ENCODE results near the gene EHMT1. TPM values are rescaled to one million over a fixed set of nuclear protein-coding genes. Genes with fewer than 3 reads are reported as not detected.

EHMT1 gene
- total and polyA plus RNA-seq, 10 of the 15 experiments (the other 5 are each of a cell fraction or from before 2014, with no cell fraction given), result 2.9 to 100 (median 48.1) TPM

- H2AFZ ChIP-seq (ENCODE audit: control insufficient read depth, low read depth, low read length), result no peak overlapping the region
- no peak overlapping the region for H3K9ac ChIP-seq (ENCODE audit: control insufficient read depth, insufficient read depth, low read length)
- H3K4me3 ChIP-seq, result no peak overlapping the region
- intact Hi-C loops (cut with micrococcal nuclease; ENCODE audit: unreplicated experiment), result no loop called here
- CTCF ChIA-PET, result no interaction called here
- BruUV-seq (replicated peaks), result no TSS peak
- RAD21 ChIA-PET (ENCODE audit: unreplicated experiment), result no interaction called here
- FAIRE-seq (no peak), ATAC-seq (no peak), DNase-seq (ENCODE audit: low read depth, low spot score) (no peak)
- H3K27ac ChIP-seq (ENCODE audit: control insufficient read depth, insufficient read depth), result no peak overlapping the region
- POLR2A ChIA-PET, result interaction anchor here (0.5 kb wide), 2 partner anchors 76 to 366 kb away, joined by 5 to 8 read pairs; no protein-coding TSS in a partner anchor
- no peak for TF ChIP-seq ZSCAN29 (IDR thresholded peaks at IDR 0.05)
- TF ChIP-seq RCOR1 (conservative IDR thresholded peaks at IDR 0.05; ENCODE audit: low read depth, low read length), result no peak
- TF ChIP-seq FOS (IDR thresholded peaks at IDR 0.05; ENCODE audit: borderline replicate concordance, extremely low read depth, insufficient read length), result no peak
- no peak for TF ChIP-seq NKRF (conservative IDR thresholded peaks at IDR 0.05)
- TF ChIP-seq ZZZ3 (IDR thresholded peaks at IDR 0.05; ENCODE audit: control insufficient read depth, insufficient read length, low read depth), result no peak
- TF ChIP-seq SMC3 (IDR thresholded peaks at IDR 0.05; ENCODE audit: borderline replicate concordance, low read length), result no peak
- no peak for TF ChIP-seq NFYA (IDR thresholded peaks at IDR 0.05; ENCODE audit: borderline replicate concordance, low read depth, low read length)
- no peak for TF ChIP-seq GATAD2B (conservative IDR thresholded peaks at IDR 0.05; ENCODE audit: low read depth)
- TF ChIP-seq NR2C2 (IDR thresholded peaks at IDR 0.05; ENCODE audit: borderline replicate concordance, control insufficient read depth, insufficient read length, low read depth), result no peak
- no peak for TF ChIP-seq TCF12 (IDR thresholded peaks at IDR 0.05; ENCODE audit: low read depth, low read length)
- TF ChIP-seq ZNF24 (IDR thresholded peaks at IDR 0.05), result no peak
- no peak for TF ChIP-seq TAF1 (IDR thresholded peaks at IDR 0.05; ENCODE audit: borderline replicate concordance, low read depth, low read length)
- TF ChIP-seq, protein P1, sequence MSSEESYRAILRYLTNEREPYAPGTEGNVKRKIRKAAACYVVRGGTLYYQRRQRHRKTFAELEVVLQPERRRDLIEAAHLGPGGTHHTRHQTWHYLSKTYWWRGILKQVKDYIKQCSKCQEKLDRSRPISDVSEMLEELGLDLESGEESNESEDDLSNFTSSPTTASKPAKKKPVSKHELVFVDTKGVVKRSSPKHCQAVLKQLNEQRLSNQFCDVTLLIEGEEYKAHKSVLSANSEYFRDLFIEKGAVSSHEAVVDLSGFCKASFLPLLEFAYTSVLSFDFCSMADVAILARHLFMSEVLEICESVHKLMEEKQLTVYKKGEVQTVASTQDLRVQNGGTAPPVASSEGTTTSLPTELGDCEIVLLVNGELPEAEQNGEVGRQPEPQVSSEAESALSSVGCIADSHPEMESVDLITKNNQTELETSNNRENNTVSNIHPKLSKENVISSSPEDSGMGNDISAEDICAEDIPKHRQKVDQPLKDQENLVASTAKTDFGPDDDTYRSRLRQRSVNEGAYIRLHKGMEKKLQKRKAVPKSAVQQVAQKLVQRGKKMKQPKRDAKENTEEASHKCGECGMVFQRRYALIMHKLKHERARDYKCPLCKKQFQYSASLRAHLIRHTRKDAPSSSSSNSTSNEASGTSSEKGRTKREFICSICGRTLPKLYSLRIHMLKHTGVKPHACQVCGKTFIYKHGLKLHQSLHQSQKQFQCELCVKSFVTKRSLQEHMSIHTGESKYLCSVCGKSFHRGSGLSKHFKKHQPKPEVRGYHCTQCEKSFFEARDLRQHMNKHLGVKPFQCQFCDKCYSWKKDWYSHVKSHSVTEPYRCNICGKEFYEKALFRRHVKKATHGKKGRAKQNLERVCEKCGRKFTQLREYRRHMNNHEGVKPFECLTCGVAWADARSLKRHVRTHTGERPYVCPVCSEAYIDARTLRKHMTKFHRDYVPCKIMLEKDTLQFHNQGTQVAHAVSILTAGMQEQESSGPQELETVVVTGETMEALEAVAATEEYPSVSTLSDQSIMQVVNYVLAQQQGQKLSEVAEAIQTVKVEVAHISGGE (CRISPR knock-in tag; IDR thresholded peaks at IDR 0.05), result no peak
- no peak for TF ChIP-seq STAT3 (IDR thresholded peaks at IDR 0.05; ENCODE audit: low read depth, low read length)
- TF ChIP-seq TARDBP (IDR thresholded peaks at IDR 0.05; ENCODE audit: borderline replicate concordance), result no peak
- H3K4me2 ChIP-seq (ENCODE audit: control insufficient read depth, insufficient read depth), result no peak overlapping the region
- H3K27me3 ChIP-seq (replicated peaks in 1 of 2; ENCODE audit: control insufficient read depth in 2 of 2, insufficient read depth in 2 of 2, low read length in 1 of 2), result no peaks in the 10 kb centered on the region
- peaks cover 13% of the 10 kb centered on the region for H3K79me2 ChIP-seq (ENCODE audit: control insufficient read depth, insufficient read depth, low read length)
- no peaks in the 10 kb centered on the region for H4K20me1 ChIP-seq (ENCODE audit: control insufficient read depth, insufficient read depth)
- SMC1A ChIA-PET (ENCODE audit: uncharacterized antibody, unreplicated experiment), result interaction anchor here (0.9 to 1.1 kb wide), 2 partner anchors 48 to 79 kb away, joined by 3 read pairs; no protein-coding TSS in a partner anchor
- peaks cover 30 to 37% of the 10 kb centered on the region in 2 experiments; a peak in 3 of 4 replicates for H3K36me3 ChIP-seq (ENCODE audit: control insufficient read depth in 2 of 2, insufficient read depth in 2 of 2, low read length in 1 of 2)
- H3K4me1 ChIP-seq (ENCODE audit: control insufficient read depth, insufficient read depth, low read length), result no peaks in the 10 kb centered on the region
- H3K9me3 ChIP-seq (replicated peaks; ENCODE audit: control insufficient read depth, insufficient read depth, low read length), result peaks cover 18% of the 10 kb centered on the region; the same call in 2 of the 3 replicates
- in situ Hi-C loops (cut with MboI), result no loop called here
Measured at GRCh38 chr9:137727716-137728115, 108.9 kb downstream of the EHMT1 start.

All from GM12878 (cell line).